Hypothalamus (tissue), 51 donors: Measurements from ENCODE around the gene AQP2.

ENCODE experiments used
- DNase-seq, 51 donors: peaks; one replicate each; lab custom pipeline; 2025; lab: John Stamatoyannopoulos, UW

AQP2 gene

GRCh38 chr12:49920241-49920914, 30.2 kb upstream of the AQP2 start:
- no peak for DNase-seq

- DNase-seq = no peak
Observed at GRCh38 chr12:49920915-49921286, 29.6 kb upstream of the AQP2 start.

- no peak for DNase-seq
Observed at GRCh38 chr12:49921299-49921698, 29.2 kb upstream of the AQP2 start.

- DNase-seq = no peak
Observed at GRCh38 chr12:49921936-49922335, 28.6 kb upstream of the AQP2 start.

- DNase-seq = no peak
Observed at GRCh38 chr12:49922349-49923034, 28.0 kb upstream of the AQP2 start.

GRCh38 chr12:49923035-49923644, 27.4 kb upstream of the AQP2 start:
- DNase-seq = no peak

- DNase-seq = no peak
Observed at GRCh38 chr12:49923880-49924556, 26.5 kb upstream of the AQP2 start.

- no peak for DNase-seq
Observed at GRCh38 chr12:49924628-49925246, 25.8 kb upstream of the AQP2 start.

GRCh38 chr12:49925433-49926204, 24.9 kb upstream of the AQP2 start:
- no peak for DNase-seq

GRCh38 chr12:49928471-49928870, 22.1 kb upstream of the AQP2 start:
- DNase-seq = no peak

- no peak for DNase-seq
Observed at GRCh38 chr12:49929581-49929980, 21.0 kb upstream of the AQP2 start.

- no peak for DNase-seq
Observed at GRCh38 chr12:49930515-49931288, 19.8 kb upstream of the AQP2 start.

GRCh38 chr12:49932023-49932422, 18.5 kb upstream of the AQP2 start:
- DNase-seq = no peak

GRCh38 chr12:49932533-49933130, 17.9 kb upstream of the AQP2 start:
- no peak for DNase-seq

- no peak for DNase-seq
Observed at GRCh38 chr12:49933796-49934195, 16.7 kb upstream of the AQP2 start.

GRCh38 chr12:49934505-49934904, 16.0 kb upstream of the AQP2 start:
- no peak for DNase-seq

- DNase-seq = no peak
Observed at GRCh38 chr12:49936925-49937324, 13.6 kb upstream of the AQP2 start.

GRCh38 chr12:49937639-49938300, 12.8 kb upstream of the AQP2 start:
- no peak for DNase-seq

GRCh38 chr12:49939307-49939706, 11.2 kb upstream of the AQP2 start:
- no peak for DNase-seq
